Stomach (tissue), 9 donors: ENCODE measurements around the gene SEPTIN12. TPM values are rescaled to one million over a fixed set of nuclear protein-coding genes. Genes with fewer than 3 reads are reported as not detected.

ENCODE experiments used
- DNase-seq, 2 donors: peaks; one replicate each; pipeline versions ENCODE4 v3.0.0 to v3.0.0-alpha.2; 2013 to 2019
- H3K27ac ChIP-seq, 5 donors: fragments of 200-600 bp in 4 of 5; sonication (generic) in 4 of 5; one replicate each; pipeline ENCODE4 v1.5.1; 2013 to 2019; ENCODE audit warnings: mild to moderate bottlenecking in 1 of 5, moderate library complexity in 1 of 5
- H3K27me3 ChIP-seq, 3 donors: fragments of 200-600 bp; sonication (generic); one replicate each; pipeline ENCODE4 v1.5.1; 2017 to 2019; ENCODE audit warnings: mixed run types in 1 of 3
- H3K36me3 ChIP-seq, 4 donors: fragments of 200-600 bp; sonication (generic); 1 replicate in 3 of 4; 2 replicates in 1 of 4; pipeline ENCODE4 v1.5.1; 2016 to 2019
- H3K4me1 ChIP-seq, 4 donors: fragments of 200-600 bp; sonication (generic); one replicate each; pipeline ENCODE4 v1.5.1; 2016 to 2019
- H3K4me3 ChIP-seq, 4 donors: fragments of 200-600 bp; sonication (generic) in 3 of 4; one replicate each; pipeline ENCODE4 v1.5.1; 2016 to 2019; ENCODE audit warnings: mild to moderate bottlenecking in 1 of 4
- H3K9me3 ChIP-seq, 4 donors: fragments of 200-600 bp; sonication (generic); one replicate each; pipeline ENCODE4 v1.5.1; 2016 to 2019
- EP300 ChIP-seq: sonication (generic); formaldehyde crosslinking; IDR thresholded peaks from one replicate; pipeline ENCODE4 v1.6.1; 2017; ENCODE audit warnings: antibody characterized with exemption
- POLR2A ChIP-seq, 4 donors: fragments of 450-650 bp; IDR thresholded peaks; one replicate each; pipeline ENCODE4 v1.6.1; 2016; ENCODE audit warnings: antibody characterized with exemption in 4 of 4, control low read depth in 2 of 4, mild to moderate bottlenecking in 1 of 4, moderate library complexity in 1 of 4
- POLR2AphosphoS5 ChIP-seq, 3 donors: sonication (generic); formaldehyde crosslinking; IDR thresholded peaks; one replicate each; pipeline ENCODE4 v1.6.1; 2016; ENCODE audit warnings: antibody characterized with exemption in 3 of 3
- WGBS, 5 donors: extraction: QIAGEN DNeasy Blood & Tissue Kit in 3 of 5; methylation state at CpG; one replicate each; pipeline versions ENCODE4 v1.1.5 to v1.1.7; 2013 to 2018; 5-methylcytosine and 5-hydroxymethylcytosine counted together
- intact Hi-C: fragments of 100-400 bp; cut with DNase I; formaldehyde crosslinking; loops from one replicate; pipeline ENCODE4 v1.15.1; 2023; ENCODE audit warnings: low total_unique reads
- polyA plus RNA-seq, 3 donors: library from polyadenylated mRNA; stranded (reverse); fragments of 200-250 nt; gene quantifications; one replicate each; pipeline ENCODE4 v1.2.3, GENCODE V29; 2013
- total RNA-seq, 5 donors: library from RNA; depleted of rRNA; stranded (reverse); fragments of >200 nt; gene quantifications; one replicate each; pipeline versions ENCODE4 v1.1.0 to v1.2.3, GENCODE V29; 2014 to 2016
- TF ChIP-seq, protein P1 (sequence below), 7 experiments: fragments of 450-650 bp in 4 of 7; fragments of 200-600 bp in 3 of 7; sonication (generic) in 3 of 7; IDR thresholded peaks; one replicate each; pipeline ENCODE4 v1.5.1; 2016 to 2019; ENCODE audit warnings: antibody characterized with exemption in 7 of 7, control low read depth in 2 of 7, mild to moderate bottlenecking in 1 of 7
- donor health status: healthy with polysubstance abuse.
- donor health status: Bipolar disorder and iron deficiency.
- donor health status: healthy.

Gene SEPTIN12
- total and polyA plus RNA-seq, 8 donors = not detected

DNA sequence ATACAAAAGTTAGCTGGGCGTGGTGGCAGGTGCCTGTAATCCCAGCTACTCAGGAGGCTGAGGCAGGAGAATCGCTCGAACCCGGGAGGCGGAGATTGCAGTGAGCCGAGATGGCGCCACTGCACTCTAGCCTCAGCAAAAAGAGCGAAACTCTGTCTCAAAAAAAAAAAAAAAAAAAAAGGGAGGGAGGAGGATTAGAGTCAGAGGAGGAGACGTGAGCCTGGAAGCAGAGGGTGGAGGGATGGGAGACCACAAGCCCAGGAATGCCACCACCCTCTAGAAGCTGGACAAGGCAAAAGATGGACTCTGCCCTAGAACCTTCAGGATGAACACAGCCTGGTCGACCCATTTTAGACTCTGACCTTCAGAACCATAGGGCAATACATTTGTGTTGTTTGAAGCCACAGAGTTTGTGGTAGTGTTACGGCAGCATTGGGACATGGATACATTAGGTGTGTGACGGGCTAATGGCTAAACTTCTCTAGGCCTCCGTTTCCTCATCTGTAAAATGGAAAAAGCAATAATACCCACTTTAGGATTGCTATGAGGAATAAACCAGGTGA, 4.9 kb upstream of the SEPTIN12 start:
- H3K9me3 ChIP-seq = no peaks in the 10 kb centered on the region
- no peak overlapping the region for H3K27ac ChIP-seq
- intact Hi-C loops = no loop called here
- TF ChIP-seq, protein P1, sequence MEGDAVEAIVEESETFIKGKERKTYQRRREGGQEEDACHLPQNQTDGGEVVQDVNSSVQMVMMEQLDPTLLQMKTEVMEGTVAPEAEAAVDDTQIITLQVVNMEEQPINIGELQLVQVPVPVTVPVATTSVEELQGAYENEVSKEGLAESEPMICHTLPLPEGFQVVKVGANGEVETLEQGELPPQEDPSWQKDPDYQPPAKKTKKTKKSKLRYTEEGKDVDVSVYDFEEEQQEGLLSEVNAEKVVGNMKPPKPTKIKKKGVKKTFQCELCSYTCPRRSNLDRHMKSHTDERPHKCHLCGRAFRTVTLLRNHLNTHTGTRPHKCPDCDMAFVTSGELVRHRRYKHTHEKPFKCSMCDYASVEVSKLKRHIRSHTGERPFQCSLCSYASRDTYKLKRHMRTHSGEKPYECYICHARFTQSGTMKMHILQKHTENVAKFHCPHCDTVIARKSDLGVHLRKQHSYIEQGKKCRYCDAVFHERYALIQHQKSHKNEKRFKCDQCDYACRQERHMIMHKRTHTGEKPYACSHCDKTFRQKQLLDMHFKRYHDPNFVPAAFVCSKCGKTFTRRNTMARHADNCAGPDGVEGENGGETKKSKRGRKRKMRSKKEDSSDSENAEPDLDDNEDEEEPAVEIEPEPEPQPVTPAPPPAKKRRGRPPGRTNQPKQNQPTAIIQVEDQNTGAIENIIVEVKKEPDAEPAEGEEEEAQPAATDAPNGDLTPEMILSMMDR (IDR thresholded peaks at IDR 0.05) = no peak
- H3K4me1 ChIP-seq = peaks cover 5 to 30% (median 18%) of the 10 kb centered on the region in 4 donors
- WGBS, 5 donors = 76 to 83% (median 80%) methylated on average over 13 of the region's 13 CpGs
- peaks cover 4 to 16% (median 12%) of the 10 kb centered on the region in 4 donors for H3K36me3 ChIP-seq
- DNase-seq = no peak
- H3K27me3 ChIP-seq = no peaks in the 10 kb centered on the region
- no peak overlapping the region for H3K4me3 ChIP-seq

DNA sequence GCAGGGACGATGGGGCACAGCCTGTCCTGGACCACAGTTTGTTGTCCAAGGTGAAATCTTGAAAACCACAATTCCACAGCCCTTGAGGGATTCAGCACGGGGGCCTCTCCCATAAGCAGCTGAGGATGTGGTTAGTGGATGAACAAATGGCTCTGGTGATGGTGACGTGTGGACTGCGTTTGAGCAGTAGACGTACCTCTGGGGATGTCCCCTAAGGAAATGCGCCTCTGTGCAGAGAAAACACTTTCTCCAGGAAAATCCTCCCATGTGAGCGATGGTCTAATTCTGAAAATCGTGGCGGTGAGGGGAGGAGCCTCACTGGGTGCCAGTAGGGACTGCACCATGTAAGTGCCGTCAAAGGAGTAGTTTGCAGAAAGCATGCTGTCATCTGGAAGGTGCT, 2.7 kb upstream of the SEPTIN12 start:
- Histone ChIP-seq H3K27ac (no peak overlapping the region), H3K4me1 (peaks cover 0 to 21% (median 15%) of the 10 kb centered on the region in 4 donors), H3K27me3 (no peaks in the 10 kb centered on the region), H3K36me3 (no peaks in the 10 kb centered on the region), H3K9me3 (no peaks in the 10 kb centered on the region), H3K4me3 (no peak overlapping the region)
- WGBS, 5 donors = 74 to 85% (median 79%) methylated on average over 10 of the region's 10 CpGs
- intact Hi-C loops = no loop called here
- TF ChIP-seq POLR2AphosphoS5 (IDR thresholded peaks at IDR 0.05) = no peak
- TF ChIP-seq, protein P1 (IDR thresholded peaks at IDR 0.05) = no peak
- no peak for TF ChIP-seq POLR2A (IDR thresholded peaks at IDR 0.05)
- no peak for TF ChIP-seq EP300
- DNase-seq = no peak

DNA sequence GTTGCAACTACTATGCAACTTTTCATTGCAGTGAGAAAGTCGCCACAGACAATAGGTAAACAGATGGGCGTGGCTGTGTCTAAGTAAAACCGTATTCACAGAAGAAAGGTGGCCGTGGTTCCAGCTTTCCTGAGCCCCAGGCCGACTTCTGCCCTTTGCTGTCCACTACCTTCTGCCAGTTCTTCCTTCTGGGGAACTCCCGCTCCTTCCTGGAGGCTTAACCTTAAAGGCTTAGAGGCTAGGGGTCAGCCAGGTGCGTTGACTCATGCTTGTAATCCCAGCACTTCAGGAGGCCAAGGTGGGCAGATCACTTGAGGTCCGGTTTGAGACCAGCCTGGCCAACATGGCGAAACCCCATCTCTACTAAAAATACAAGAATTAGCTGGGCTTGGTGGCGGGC, 2.1 kb upstream of the SEPTIN12 start:
- no peak overlapping the region for H3K27ac ChIP-seq
- TF ChIP-seq POLR2A (IDR thresholded peaks at IDR 0.05) (no peak), POLR2AphosphoS5 (IDR thresholded peaks at IDR 0.05) (no peak), EP300 (no peak)
- TF ChIP-seq, protein P1 (IDR thresholded peaks at IDR 0.05) = no peak
- no peak overlapping the region for H3K4me3 ChIP-seq
- 56 to 69% (median 59%) methylated on average over 10 of the region's 10 CpGs for WGBS, 5 donors
- no peaks in the 10 kb centered on the region for H3K36me3 ChIP-seq
- DNase-seq = no peak
- H3K9me3 ChIP-seq = no peaks in the 10 kb centered on the region
- H3K27me3 ChIP-seq = no peaks in the 10 kb centered on the region
- peaks cover 0 to 21% (median 15%) of the 10 kb centered on the region in 4 donors for H3K4me1 ChIP-seq
- intact Hi-C loops = no loop called here

DNA sequence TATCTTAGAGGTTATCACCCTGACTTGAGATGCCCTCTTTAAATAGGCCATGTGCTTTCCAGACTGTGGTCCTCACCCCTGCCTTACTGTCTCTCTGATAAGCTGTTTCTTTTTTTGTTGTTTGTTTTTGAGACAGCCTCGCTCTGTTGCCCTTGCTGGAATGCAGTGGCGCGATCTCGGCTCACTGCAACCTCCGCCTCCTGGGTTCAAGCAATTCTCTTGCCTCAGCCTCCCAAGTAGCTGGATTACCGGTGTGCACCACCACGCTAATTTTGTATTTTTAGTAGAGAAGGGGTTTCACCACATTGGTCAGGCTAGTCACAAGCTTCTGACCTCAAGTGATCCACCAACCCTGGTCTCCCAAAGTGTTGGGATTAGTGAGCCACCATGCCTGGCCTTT, 765 bp upstream of the SEPTIN12 start:
- Histone ChIP-seq H3K9me3 (no peaks in the 10 kb centered on the region), H3K4me1 (peaks cover 0 to 21% (median 12%) of the 10 kb centered on the region in 4 donors), H3K27ac (no peak overlapping the region), H3K36me3 (no peaks in the 10 kb centered on the region), H3K27me3 (no peaks in the 10 kb centered on the region), H3K4me3 (no peak overlapping the region)
- no peak for DNase-seq
- intact Hi-C loops = no loop called here
- 70 to 88% (median 81%) methylated on average over 7 of the region's 7 CpGs for WGBS, 5 donors
- TF ChIP-seq, protein P1 (IDR thresholded peaks at IDR 0.05) = no peak
- no peak for TF ChIP-seq POLR2AphosphoS5 (IDR thresholded peaks at IDR 0.05)
